SU-DHL-6 (cell line): ENCODE data around the gene ST8SIA5.

ENCODE experiments used
- EZH2phosphoT487 ChIP-seq: fragments of 200-600 bp; sonication (generic), shearing (Covaris generic); conservative IDR thresholded peaks from 2 replicates; pipeline ENCODE4 v1.6.1; 2018; ENCODE audit warnings: mild to moderate bottlenecking, antibody characterized with exemption, low read length, moderate library complexity, mixed read lengths
- TF ChIP-seq, protein P1 (sequence below): fragments of 200-600 bp; sonication (generic); IDR thresholded peaks from one replicate; pipeline ENCODE4 v1.5.1; 2017; ENCODE audit warnings: antibody characterized with exemption, mild to moderate bottlenecking, low read length, moderate library complexity; ENCODE audit not compliant: insufficient read depth, poor library complexity, severe bottlenecking

DNA sequence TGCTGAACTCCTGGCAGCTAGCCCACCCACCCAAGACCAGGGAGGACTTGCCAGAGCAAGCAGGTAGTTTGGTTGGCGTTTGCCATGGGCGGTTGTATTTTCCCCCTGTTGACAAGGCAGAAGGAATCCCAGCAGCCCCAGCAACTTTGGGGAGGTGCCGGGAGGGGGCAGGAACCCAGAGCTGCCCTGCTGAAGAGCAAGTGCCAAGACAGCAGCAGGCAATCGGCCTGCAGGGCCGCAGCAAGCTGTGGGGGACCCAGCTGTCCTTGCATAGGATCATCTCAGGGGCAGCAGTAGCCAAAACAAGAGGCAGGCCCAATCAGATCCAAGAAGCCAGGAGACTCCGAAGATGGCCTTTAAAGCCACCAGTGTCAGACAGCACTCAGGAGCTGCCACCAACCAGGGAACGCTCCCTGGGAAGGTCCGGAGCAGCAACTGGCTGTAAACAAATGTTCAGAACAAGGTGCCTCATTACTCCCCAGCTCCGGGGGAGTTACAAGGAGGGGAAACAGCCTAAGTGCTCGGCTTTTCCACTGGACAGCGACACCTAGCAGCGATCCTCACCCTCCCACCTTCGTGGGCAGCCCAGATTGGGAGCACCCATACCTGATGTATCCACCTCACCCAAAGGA is 2.1 kb downstream of the ST8SIA5 start:
- TF ChIP-seq, protein P1, sequence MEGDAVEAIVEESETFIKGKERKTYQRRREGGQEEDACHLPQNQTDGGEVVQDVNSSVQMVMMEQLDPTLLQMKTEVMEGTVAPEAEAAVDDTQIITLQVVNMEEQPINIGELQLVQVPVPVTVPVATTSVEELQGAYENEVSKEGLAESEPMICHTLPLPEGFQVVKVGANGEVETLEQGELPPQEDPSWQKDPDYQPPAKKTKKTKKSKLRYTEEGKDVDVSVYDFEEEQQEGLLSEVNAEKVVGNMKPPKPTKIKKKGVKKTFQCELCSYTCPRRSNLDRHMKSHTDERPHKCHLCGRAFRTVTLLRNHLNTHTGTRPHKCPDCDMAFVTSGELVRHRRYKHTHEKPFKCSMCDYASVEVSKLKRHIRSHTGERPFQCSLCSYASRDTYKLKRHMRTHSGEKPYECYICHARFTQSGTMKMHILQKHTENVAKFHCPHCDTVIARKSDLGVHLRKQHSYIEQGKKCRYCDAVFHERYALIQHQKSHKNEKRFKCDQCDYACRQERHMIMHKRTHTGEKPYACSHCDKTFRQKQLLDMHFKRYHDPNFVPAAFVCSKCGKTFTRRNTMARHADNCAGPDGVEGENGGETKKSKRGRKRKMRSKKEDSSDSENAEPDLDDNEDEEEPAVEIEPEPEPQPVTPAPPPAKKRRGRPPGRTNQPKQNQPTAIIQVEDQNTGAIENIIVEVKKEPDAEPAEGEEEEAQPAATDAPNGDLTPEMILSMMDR: no peak
- no peak for TF ChIP-seq EZH2phosphoT487
